Stimulated activated CD8-positive, alpha-beta memory T cell treated with anti-CD3 and anti-CD28 coated beads, Interleukin-12 subunit alpha, Interleukin-12 subunit beta, amount 100 ng/mL, for 4 hours (primary cell): Measurements from ENCODE around the gene OR4D2.

Experiments used
- DNase-seq: peaks from one replicate; pipeline ENCODE4 v3.0.0-alpha.2; 2020; ENCODE audit warnings: low read depth

The OR4D2 gene

DNA sequence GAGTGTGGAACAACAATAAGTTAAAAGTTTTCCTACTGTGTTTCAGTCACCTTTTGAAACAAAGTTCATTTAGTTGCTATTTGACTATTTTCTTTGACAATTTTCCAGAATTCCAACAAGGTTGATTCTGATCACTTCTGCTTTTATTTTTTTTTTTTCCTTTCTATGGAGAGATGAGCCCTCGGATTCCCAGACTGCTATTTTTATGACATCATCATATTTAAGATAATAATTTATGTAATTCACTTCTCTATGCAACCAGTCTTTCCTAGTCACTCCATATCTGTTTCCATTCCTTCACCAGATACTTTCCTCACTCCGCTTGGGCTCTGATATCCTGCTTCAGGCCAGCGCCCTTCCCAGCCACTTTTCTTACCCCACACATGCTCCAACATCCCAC lies 8.1 kb downstream of the OR4D2 start:
- no peak for DNase-seq

DNA sequence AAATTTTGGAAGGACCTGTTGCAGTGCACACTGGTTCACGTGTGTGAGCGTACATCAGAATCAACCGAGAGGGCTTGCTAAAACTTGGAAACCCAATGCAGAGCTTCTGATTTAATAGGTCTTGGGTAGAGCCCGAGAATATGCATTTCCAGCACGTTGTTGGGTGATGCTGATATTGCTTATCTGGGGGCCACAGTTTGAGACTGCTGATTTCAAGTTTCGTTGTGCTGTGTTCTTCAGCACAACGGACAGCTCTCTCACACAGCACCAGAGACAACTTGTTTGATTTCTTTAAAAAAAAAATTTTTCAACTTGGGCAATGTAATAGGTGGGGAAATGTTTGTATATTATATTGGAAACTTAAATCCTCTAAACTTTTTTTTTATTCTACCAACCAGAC lies 9.4 kb downstream of the OR4D2 start:
- no peak for DNase-seq

- no peak for DNase-seq
These were observed 15.0 kb downstream of the OR4D2 start for GRCh38 chr17:58181796-58182195.

GRCh38 chr17:58183514-58183913 lies 16.7 kb downstream of the OR4D2 start:
- DNase-seq, result no peak

- no peak for DNase-seq
These were observed 17.7 kb downstream of the OR4D2 start for GRCh38 chr17:58184308-58184985.

GRCh38 chr17:58184986-58185761 lies 18.4 kb downstream of the OR4D2 start:
- no peak for DNase-seq

- no peak for DNase-seq
These were observed 19.8 kb downstream of the OR4D2 start for GRCh38 chr17:58186591-58186990.

DNA sequence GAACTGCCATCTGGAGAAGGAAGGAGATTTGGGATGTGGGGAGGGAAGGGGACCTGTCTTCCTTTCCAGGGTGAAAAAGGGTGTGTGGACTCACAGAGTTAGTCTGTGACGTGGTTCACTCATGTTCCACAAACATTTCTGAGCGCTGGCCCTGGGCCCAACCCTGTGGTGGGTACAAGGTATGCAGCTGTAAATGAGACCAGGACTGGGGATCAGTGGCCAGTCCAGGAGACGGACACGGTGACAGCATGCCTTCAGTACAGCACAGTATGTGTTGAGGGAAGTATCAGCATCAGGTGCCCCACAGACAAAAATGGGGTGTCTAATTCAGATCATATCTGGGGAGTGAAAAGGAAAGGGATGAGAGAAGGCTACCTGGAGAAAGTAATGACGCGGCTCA lies 20.3 kb downstream of the OR4D2 start:
- no peak for DNase-seq

- no peak for DNase-seq
These were observed 20.9 kb downstream of the OR4D2 start for GRCh38 chr17:58187675-58188074.

- DNase-seq, result no peak
These were observed 22.8 kb downstream of the OR4D2 start for GRCh38 chr17:58189436-58190146.

GRCh38 chr17:58191241-58191896 lies 24.6 kb downstream of the OR4D2 start:
- no peak for DNase-seq

DNA sequence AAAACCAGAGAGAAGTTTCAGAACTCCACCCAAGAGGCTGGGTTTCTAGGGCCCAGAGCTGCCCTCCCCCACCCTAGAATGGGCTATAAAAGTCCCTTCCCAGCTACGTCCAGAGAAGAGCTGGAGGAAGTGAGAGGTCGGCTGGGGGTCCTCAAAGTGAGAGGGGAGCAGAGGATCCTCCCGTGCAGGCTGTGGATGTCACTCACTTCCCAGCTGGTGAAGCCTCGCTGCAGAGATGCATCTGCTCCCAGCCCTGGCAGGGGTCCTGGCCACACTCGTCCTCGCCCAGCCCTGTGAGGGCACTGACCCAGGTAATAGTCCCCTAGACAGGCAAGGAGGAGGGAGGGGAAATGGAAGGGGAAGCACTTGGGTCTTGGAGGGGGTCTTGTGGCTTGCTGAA lies 25.8 kb downstream of the OR4D2 start, which contains the start of gene EPX:
Gene EPX (plus strand): TSS at position 115 of the 400 bp plus-strand sequence. CDS start 121 bp downstream, at position 236.
- DNase-seq, result no peak

GRCh38 chr17:58193641-58194255 lies 27.0 kb downstream of the OR4D2 start:
- no peak for DNase-seq

DNA sequence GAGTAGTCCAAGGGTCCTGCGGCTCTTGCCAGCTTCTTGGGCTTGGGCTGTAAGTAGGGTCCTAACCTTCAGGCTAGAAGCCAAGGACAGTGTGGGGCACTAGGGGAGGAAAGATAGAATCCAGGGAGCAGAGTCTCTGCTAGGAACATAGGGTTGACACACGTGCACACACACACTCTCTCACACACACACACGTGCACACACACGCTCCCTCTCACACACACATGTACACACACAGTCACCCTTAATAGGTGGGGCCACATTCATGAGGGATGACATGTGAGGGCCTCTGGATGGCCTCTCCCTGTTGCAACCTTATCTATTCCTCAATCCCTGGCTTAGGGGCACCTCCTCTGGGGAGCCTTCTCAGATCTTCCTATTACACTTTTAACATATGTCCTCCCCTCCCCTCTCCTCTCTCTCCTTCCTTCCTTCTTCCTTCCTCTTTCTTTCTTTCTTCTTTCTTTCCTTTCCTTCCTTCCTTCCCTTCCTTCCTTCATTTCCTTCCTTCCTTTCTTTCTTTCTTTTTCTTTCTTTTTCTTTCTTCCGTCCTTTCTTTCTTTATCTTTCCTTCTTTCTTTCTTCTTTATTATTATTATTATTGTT lies 28.8 kb downstream of the OR4D2 start:
- no peak for DNase-seq

- DNase-seq, result no peak
These were observed 29.8 kb downstream of the OR4D2 start for GRCh38 chr17:58196610-58197009.

GRCh38 chr17:58200024-58200633 lies 33.3 kb downstream of the OR4D2 start:
- peak; percentile 22 for DNase-seq

DNA sequence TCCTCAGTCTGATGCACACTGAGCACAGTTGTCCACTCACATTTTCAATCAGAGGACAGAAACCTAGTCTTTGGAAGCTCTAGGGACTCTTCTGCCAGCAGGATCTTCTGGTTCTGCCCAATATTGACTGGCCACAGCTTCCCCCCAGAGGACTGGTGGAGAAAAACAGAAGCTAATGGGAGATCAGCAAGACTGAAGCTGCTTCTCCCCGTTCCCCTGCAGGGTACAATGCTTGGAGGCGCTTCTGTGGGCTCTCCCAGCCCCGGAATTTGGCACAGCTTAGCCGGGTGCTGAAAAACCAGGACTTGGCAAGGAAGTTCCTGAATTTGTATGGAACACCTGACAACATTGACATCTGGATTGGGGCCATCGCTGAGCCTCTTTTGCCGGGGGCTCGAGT lies 36.1 kb downstream of the OR4D2 start:
- DNase-seq, result no peak

GRCh38 chr17:58204796-58205195 lies 38.0 kb downstream of the OR4D2 start:
- DNase-seq, result no peak

DNA sequence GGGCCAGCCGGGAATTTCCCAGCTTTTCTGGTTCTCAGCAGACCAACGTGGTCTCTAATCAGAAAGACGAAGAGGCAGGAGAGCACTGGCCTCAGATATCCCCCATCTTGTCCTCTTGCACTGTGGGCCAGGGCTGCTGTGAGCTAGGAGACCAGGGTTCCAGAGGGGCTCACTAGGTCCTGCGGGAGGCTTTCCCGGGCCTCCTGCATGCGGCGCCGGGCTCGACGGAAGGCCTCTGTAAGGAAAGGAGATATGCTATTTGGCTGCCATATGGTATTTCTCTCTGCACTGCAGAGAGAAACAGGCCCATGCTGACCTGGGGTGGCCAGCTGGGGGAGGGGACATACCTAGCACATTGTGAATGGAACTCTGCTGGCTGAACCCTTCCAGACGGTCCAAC lies 39.2 kb downstream of the OR4D2 start:
- no peak for DNase-seq

DNA sequence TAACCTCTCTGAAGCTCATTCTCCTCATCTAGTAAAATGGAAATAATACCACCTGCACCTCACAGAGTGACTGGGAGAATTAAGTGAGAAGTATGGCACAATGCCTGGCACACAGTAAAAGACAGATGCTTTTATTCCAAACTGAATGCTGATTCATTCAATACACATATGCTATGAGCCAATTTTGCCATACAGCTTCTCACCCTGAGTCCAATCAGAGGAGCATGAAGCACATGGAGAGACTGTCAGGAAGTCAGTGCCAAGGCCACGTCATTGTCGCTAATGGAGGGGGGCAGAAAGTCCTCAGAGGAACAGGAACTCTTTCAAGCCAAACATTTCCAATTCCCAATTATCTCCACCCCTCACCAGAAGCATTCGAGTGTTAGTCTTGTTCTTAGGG lies 40.7 kb downstream of the OR4D2 start:
- DNase-seq, result no peak

DNA sequence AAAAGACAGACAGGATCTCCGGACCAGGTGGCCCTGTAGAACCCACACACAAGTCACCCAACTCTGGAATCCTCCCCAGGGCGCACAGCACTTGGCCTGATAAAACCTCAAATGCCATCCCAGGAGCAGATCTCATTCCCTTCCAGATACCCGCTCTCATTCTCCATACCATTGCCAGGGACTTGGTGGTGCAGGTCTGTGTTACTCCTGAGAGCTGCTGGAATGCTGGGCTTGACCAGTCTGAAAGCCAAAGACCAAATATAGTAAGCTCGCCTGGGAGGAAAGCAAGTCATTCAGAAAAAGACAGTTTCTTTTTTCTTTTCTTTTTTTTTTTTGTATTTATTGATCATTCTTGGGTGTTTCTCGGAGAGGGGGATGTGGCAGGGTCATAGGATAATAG lies 41.6 kb downstream of the OR4D2 start:
- no peak for DNase-seq
